A549 treated with CORT108297 at 1 μM for 4 hours (cell line): ENCODE data around the gene CACNG3. TPM values are rescaled to one million over a fixed set of nuclear protein-coding genes. Genes with fewer than 3 reads are reported as not detected.

ENCODE experiments used
- total RNA-seq: library from RNA; stranded (reverse); fragments of 200-300 nt; extraction: Qiagen RNA extraction; gene quantifications from 5 replicates; pipeline ENCODE4 v1.2.3, GENCODE V29; 2022

CACNG3 gene
- not detected in 5 replicates for total RNA-seq

GRCh38 chr16:24255456-24256371 is at the start of gene CACNG3:
Gene CACNG3, plus strand, starts transcription at chr16:24256335. Its CDS starts 420 bp downstream, at chr16:24256755.

